ENCODE results near the gene MGRN1.

MGRN1 gene

GRCh38 chr16:4689864-4690704 lies 65.5 kb downstream of the MGRN1 start:
- DNase-seq, result no peak

GRCh38 chr16:4690946-4691665 lies 66.5 kb downstream of the MGRN1 start:
- no peak for DNase-seq

GRCh38 chr16:4691666-4692412 lies 67.2 kb downstream of the MGRN1 start:
- DNase-seq, result no peak

- DNase-seq, result no peak
These were observed 68.1 kb downstream of the MGRN1 start for GRCh38 chr16:4692460-4693295.

GRCh38 chr16:4693296-4693955 lies 68.8 kb downstream of the MGRN1 start, which contains the start of gene NUDT16L1:
Gene NUDT16L1 (plus strand): TSS chr16:4693562. CDS start chr16:4693727, 165 bp downstream.
- peak; percentile 98 for DNase-seq

- DNase-seq, result peak; percentile 48
These were observed 69.5 kb downstream of the MGRN1 start for GRCh38 chr16:4693956-4694641.

GRCh38 chr16:4694642-4695451 lies 70.2 kb downstream of the MGRN1 start:
- DNase-seq, result no peak

GRCh38 chr16:4695473-4696171 lies 71.0 kb downstream of the MGRN1 start:
- DNase-seq, result no peak

GRCh38 chr16:4696172-4696904 lies 71.7 kb downstream of the MGRN1 start:
- DNase-seq, result no peak

- no peak for DNase-seq
These were observed 72.5 kb downstream of the MGRN1 start for GRCh38 chr16:4696905-4697847.

GRCh38 chr16:4697848-4698291 lies 73.2 kb downstream of the MGRN1 start:
- no peak for DNase-seq

GRCh38 chr16:4698321-4699045 lies 73.9 kb downstream of the MGRN1 start:
- no peak for DNase-seq

GRCh38 chr16:4699046-4699556 lies 74.5 kb downstream of the MGRN1 start:
- DNase-seq, result no peak

GRCh38 chr16:4700380-4700996 lies 75.9 kb downstream of the MGRN1 start:
- no peak for DNase-seq

- DNase-seq, result no peak
These were observed 76.5 kb downstream of the MGRN1 start for GRCh38 chr16:4700997-4701743.

All from activated effector memory CD4-positive, alpha-beta T cell treated with Interleukin-2 at 50 U/mL for 16 hours (primary cell).